Panc1 (cell line): ENCODE data around the gene STK10. TPM values are rescaled to one million over a fixed set of nuclear protein-coding genes. Genes with fewer than 3 reads are reported as not detected.

ENCODE experiments used
- ATAC-seq: fragments of 200-7000 bp; cut with Tn5 transposase; 2 replicates; pipeline ENCODE4 v1.9.1; 2020; ENCODE audit warnings: mild to moderate bottlenecking, moderate library complexity
- BruUV-seq: library from RNA; stranded (reverse); fragments of 400-500 nt; replicated peaks from 2 replicates; lab custom pipeline; 2021; lab: Mats Ljungman, UMichigan
- CTCF ChIA-PET: fragments of 300-600 bp; sonication (Branson Sonifier 250); formaldehyde crosslinking; loops from one replicate; lab custom pipeline; 2022; ENCODE audit warnings: antibody characterized with exemption; lab: Charles Lee
- POLR2A ChIA-PET: fragments of 300-600 bp; sonication (Branson Sonifier 250); formaldehyde crosslinking; loops from one replicate; lab custom pipeline; 2022; ENCODE audit warnings: antibody characterized with exemption; lab: Charles Lee
- DNase-seq: peaks from one replicate; pipeline ENCODE4 v3.0.0-alpha.2; 2010; ENCODE audit warnings: low read depth, low spot score
- H3K27ac ChIP-seq: 2 replicates; pipeline ENCODE4 v1.5.1; 2011; ENCODE audit warnings: mild to moderate bottlenecking, low read length, inconsistent platforms
- H3K27me3 ChIP-seq: fragments of 200-500 bp; sonication (Bioruptor generic); 2 replicates; pipeline ENCODE4 v1.6.0; 2014; ENCODE audit warnings: low read length, inconsistent platforms; ENCODE audit not compliant: control insufficient read depth, insufficient read depth
- H3K36me3 ChIP-seq: fragments of 200-500 bp; sonication (Bioruptor generic); 2 replicates; pipeline ENCODE4 v1.5.1; 2014; ENCODE audit warnings: inconsistent platforms, mild to moderate bottlenecking, low read length, moderate library complexity; ENCODE audit not compliant: control insufficient read depth, insufficient read depth
- H3K4me1 ChIP-seq: 2 replicates; pipeline ENCODE4 v1.5.1; 2011; ENCODE audit warnings: inconsistent platforms, mild to moderate bottlenecking, low read length, moderate library complexity; ENCODE audit not compliant: control insufficient read depth, insufficient read depth
- H3K4me3 ChIP-seq, 2 experiments: 2 replicates each; pipeline ENCODE4 v1.5.1; 2011 to 2012; ENCODE audit warnings: low read depth in 2 of 2, low read length in 2 of 2, mild to moderate bottlenecking in 2 of 2, inconsistent platforms in 1 of 2, moderate library complexity in 1 of 2
- H3K9me3 ChIP-seq: fragments of 200-500 bp; sonication (Bioruptor generic); 2 replicates; pipeline ENCODE4 v1.5.1; 2014; ENCODE audit warnings: low read depth, mild to moderate bottlenecking, inconsistent platforms, low read length, moderate library complexity; ENCODE audit not compliant: control insufficient read depth, insufficient read depth
- CTCF ChIP-seq: fragments of 450-650 bp; IDR thresholded peaks from 2 replicates; pipeline ENCODE4 v1.5.1; 2017; ENCODE audit warnings: mild to moderate bottlenecking
- POLR2AphosphoS5 ChIP-seq: IDR thresholded peaks from 2 replicates; pipeline ENCODE4 v1.6.1; 2012; ENCODE audit warnings: mild to moderate bottlenecking, low read depth, low read length, moderate library complexity
- REST ChIP-seq, 2 experiments: IDR thresholded peaks; 2 replicates each; pipeline ENCODE4 v1.6.1; 2011 to 2012; ENCODE audit warnings: low read depth in 2 of 2, control low read depth in 1 of 2, low read length in 1 of 2, mild to moderate bottlenecking in 1 of 2, moderate library complexity in 1 of 2; ENCODE audit not compliant: insufficient read depth in 1 of 2
- SIN3A ChIP-seq: IDR thresholded peaks from 2 replicates; pipeline ENCODE4 v1.6.1; 2012; ENCODE audit warnings: low read depth, mild to moderate bottlenecking, low read length, moderate library complexity, borderline replicate concordance; ENCODE audit not compliant: insufficient read depth
- TCF7L2 ChIP-seq: IDR thresholded peaks from 2 replicates; pipeline ENCODE4 v1.6.1; 2011; ENCODE audit warnings: mild to moderate bottlenecking, low read depth, low read length, inconsistent platforms
- in situ Hi-C: cut with HindIII; loops from 2 replicates; pipeline ENCODE4 v1.10.0; 2016; ENCODE audit warnings: low sequenced_read_pairs, low pct_unique_long_range_greater_than_20kb
- intact Hi-C: fragments of 100-400 bp; cut with micrococcal nuclease; formaldehyde crosslinking; loops from one replicate; pipeline ENCODE4 v1.10.0; 2022; ENCODE audit not compliant: unreplicated experiment
- total RNA-seq: library from RNA; stranded (reverse); gene quantifications from one replicate; pipeline ENCODE4 v1.2.1, GENCODE V29; 2021; ENCODE audit not compliant: unreplicated experiment

The STK10 gene
- total RNA-seq, 1 experiment from 2014 or later = 34.9 TPM

GRCh38 chr5:171992813-171993212 is 195.2 kb downstream of the STK10 start:
- Histone ChIP-seq H3K27ac (peak overlapping the region; percentile 60; the same call in 1 of the 2 replicates), H3K27me3 (no peaks in the 10 kb centered on the region), H3K36me3 (no peaks in the 10 kb centered on the region), H3K9me3 (no peaks in the 10 kb centered on the region), H3K4me1 (peaks cover 42% of the 10 kb centered on the region), H3K4me3 (no peak overlapping the region)
- no peak for TF ChIP-seq TCF7L2
- no peak for TF ChIP-seq REST (IDR thresholded peaks at IDR 0.05; ENCODE audit: insufficient read depth in 1 of 2, low read depth in 2 of 2, low read length in 1 of 2)
- TF ChIP-seq POLR2AphosphoS5 = no peak
- TF ChIP-seq CTCF = no peak
- in situ Hi-C loops (no loop called here), intact Hi-C loops (no loop called here)
- ChIA-PET POLR2A (interaction anchor here (1.7 kb wide), 1 partner anchor 14 kb away, joined by 12 read pairs; the partner anchor contains the start of gene FBXW11), CTCF (no interaction called here)
- no TSS peak for BruUV-seq
- ATAC-seq (no peak), DNase-seq (no peak)

- Histone ChIP-seq H3K27ac (peak overlapping the region; percentile 60; the same call in 1 of the 2 replicates), H3K4me3 (no peak overlapping the region), H3K4me1 (peaks cover 36% of the 10 kb centered on the region), H3K9me3 (no peaks in the 10 kb centered on the region), H3K27me3 (no peaks in the 10 kb centered on the region), H3K36me3 (no peaks in the 10 kb centered on the region)
- intact Hi-C loops (no loop called here), in situ Hi-C loops (no loop called here)
- ATAC-seq (no peak), DNase-seq (no peak)
- POLR2A ChIA-PET = interaction anchor here (1.7 kb wide), 1 partner anchor 15 kb away, joined by 12 read pairs; the partner anchor contains the start of gene FBXW11
- no peak for TF ChIP-seq SIN3A
- no peak for TF ChIP-seq POLR2AphosphoS5
- no peak for TF ChIP-seq TCF7L2
- TF ChIP-seq REST (IDR thresholded peaks at IDR 0.05; ENCODE audit: insufficient read depth in 1 of 2, low read depth in 2 of 2, low read length in 1 of 2) = no peak
- no peak for TF ChIP-seq CTCF
- no TSS peak for BruUV-seq
- CTCF ChIA-PET = no interaction called here
Observed at GRCh38 chr5:171992305-171992704, 195.7 kb downstream of the STK10 start.

Other genes starting within 250 kb of the STK10 start
- 111 TPM for gene FBXW11, start 181.6 kb downstream of the STK10 start, total RNA-seq
- gene EFCAB9, start 5.9 kb upstream of the STK10 start, total RNA-seq = not detected
- 32.5 TPM for gene UBTD2, start 95.5 kb upstream of the STK10 start, total RNA-seq